CD4-positive, alpha-beta T cell treated with Interleukin-2 at 100 ng/mL for 4 hours (primary cell): ENCODE measurements around the gene CCRL2.

Source experiments
- DNase-seq: peaks from one replicate; pipeline ENCODE4 v3.0.0-alpha.2; 2020; ENCODE audit warnings: low spot score

CCRL2 gene, protein sequence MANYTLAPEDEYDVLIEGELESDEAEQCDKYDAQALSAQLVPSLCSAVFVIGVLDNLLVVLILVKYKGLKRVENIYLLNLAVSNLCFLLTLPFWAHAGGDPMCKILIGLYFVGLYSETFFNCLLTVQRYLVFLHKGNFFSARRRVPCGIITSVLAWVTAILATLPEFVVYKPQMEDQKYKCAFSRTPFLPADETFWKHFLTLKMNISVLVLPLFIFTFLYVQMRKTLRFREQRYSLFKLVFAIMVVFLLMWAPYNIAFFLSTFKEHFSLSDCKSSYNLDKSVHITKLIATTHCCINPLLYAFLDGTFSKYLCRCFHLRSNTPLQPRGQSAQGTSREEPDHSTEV

DNA sequence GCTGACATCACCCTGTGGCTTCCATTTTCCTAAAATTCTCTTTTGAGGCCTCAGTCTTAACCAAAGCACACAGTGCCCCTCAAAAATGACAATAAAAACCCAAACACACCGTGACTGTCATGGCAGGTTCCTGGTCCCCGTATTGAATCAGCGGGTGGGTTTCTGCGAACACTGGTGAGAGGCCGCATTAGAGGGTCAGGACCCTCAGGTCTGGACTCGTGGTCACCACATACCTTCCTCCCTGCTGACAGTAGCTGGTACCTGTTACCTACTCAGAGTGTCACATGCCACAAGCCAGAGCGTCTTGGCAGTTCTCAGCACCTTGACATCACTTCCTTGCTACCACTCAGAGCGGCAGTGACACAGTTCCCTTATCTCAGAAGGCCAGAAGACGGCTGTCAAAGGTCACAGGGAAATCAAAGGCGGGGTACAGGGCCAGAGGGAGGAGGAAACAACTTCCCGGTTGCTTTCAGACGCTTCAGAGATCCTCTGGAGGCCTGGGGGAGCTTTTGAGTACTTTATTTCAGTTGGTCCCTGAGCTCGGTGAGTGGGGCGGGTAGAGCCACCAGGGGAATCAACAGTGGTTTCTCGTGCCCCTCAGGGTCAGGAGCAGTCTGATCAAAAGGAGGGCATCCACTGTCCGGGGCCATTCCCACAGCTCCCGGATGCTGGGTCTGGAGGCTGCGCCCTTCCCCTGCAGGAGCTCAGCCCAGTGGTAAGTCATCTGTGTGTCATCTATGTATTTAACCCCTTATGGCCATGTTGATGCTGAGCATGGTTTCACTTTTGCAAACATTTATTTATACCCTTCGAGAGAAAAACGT lies at the start of gene CCRL2, which contains the start of gene CCR5AS:
Gene CCRL2, plus strand, starts transcription at position 472 of the 824 bp plus-strand sequence. CDS start 821 bp downstream, outside the sequence.
Gene CCR5AS, minus strand, starts transcription at position 279 of the 824 bp plus-strand sequence.
- peak; percentile 51 for DNase-seq

DNA sequence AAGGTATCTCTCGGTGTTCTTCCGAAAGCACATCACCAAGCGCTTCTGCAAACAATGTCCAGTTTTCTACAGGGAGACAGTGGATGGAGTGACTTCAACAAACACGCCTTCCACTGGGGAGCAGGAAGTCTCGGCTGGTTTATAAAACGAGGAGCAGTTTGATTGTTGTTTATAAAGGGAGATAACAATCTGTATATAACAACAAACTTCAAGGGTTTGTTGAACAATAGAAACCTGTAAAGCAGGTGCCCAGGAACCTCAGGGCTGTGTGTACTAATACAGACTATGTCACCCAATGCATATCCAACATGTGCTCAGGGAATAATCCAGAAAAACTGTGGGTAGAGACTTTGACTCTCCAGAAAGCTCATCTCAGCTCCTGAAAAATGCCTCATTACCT lies 48.6 kb upstream of the CCRL2 start:
- no peak for DNase-seq

DNA sequence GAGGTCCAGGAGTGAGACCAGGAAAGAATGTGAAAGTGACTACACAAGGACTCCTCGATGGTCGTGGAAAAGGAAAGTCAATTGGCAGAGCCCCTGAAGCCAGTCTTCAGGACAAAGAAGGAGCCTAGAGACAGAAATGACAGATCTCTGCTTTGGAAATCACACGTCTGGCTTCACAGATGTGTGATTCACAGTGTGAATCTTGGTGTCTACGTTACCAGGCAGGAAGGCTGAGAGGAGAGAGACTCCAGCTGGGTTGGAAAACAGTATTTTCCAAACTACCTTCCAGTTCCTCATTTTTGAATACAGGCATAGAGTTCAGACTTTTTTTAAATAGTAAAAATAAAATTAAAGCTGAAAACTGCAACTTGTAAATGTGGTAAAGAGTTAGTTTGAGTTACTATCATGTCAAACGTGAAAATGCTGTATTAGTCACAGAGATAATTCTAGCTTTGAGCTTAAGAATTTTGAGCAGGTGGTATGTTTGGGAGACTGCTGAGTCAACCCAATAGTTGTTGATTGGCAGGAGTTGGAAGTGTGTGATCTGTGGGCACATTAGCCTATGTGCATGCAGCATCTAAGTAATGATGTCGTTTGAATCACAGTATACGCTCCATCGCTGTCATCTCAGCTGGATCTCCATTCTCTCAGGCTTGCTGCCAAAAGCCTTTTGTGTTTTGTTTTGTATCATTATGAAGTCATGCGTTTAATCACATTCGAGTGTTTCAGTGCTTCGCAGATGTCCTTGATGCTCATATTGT lies 47.1 kb upstream of the CCRL2 start:
- peak; percentile 63 for DNase-seq

DNA sequence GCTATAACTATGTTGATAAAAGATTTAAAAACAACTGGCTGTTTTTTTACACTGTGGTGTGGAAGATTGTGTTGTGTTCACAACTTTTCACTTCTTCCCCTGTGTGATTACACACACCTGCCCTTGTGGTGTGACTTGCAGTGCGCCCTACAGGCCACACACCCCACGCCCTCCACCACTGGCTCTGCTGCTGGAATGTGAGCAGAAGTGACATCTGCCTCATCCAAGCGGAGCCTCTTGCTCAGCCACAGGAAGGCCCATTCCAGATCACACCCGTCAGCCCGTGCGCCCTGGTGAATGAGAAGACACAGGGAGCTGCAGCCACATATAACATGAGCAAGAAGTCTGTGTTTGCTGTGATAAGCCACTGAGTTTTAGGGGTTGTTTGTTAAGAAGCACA lies 46.2 kb upstream of the CCRL2 start:
- DNase-seq = no peak

DNA sequence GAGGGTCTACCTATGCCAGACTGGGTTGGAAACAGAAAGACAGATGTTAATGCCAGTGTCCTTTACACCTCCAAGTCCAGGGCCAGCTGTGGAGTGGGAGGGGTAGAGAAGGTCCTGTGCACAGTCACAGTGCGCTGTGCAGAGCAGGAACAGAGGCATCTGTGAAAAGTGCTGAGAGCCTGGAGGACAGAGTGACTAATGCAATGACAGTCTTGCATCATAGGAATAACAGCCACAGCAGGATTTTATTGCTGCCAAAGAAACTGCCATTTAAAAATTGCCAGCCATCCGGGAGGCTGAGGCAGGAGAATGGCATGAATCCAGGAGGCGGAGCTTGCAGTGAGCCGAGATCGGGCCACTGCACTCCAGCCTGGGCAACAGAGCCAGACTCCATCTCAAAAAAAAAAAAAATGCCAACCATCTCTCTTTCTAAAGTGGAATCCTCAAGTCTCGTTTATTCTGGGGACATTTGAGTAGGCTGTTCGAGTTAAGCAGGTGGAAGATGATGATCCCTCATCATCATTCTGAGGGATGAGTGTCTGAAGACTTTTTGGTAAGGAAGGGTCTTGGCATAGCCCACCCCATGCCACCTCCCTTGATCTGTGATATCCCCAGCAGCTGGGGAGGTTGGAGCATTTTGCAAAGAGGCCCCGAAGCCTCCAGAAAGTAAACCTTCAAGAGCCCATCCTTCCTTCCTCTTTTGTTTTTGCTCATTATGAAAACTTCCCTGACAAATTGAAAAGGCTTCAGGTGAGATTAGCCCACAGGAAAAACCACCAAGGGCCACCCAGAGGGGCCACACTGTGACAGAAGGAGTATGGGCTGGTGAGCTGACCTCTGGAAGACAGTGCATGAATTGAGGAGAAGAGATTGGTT lies 45.4 kb upstream of the CCRL2 start:
- no peak for DNase-seq

DNA sequence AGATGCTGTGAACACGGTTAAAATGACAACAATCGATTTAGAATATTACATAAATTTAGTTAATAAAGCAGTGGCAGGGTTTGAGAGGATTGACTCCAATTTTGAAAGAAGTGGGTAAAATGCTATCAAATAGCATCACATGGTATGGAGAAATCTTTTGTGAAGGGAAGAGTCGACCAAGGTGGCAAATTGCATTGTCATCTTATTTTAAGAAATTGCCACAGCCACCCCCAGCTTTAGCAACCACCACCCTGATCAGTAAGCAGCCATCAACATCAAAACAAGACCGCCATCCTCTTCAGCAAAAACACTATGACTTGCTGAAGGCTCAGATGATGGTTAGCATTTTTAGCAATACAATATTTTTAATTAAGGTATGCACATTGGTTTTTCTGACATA lies 42.0 kb upstream of the CCRL2 start:
- no peak for DNase-seq

DNA sequence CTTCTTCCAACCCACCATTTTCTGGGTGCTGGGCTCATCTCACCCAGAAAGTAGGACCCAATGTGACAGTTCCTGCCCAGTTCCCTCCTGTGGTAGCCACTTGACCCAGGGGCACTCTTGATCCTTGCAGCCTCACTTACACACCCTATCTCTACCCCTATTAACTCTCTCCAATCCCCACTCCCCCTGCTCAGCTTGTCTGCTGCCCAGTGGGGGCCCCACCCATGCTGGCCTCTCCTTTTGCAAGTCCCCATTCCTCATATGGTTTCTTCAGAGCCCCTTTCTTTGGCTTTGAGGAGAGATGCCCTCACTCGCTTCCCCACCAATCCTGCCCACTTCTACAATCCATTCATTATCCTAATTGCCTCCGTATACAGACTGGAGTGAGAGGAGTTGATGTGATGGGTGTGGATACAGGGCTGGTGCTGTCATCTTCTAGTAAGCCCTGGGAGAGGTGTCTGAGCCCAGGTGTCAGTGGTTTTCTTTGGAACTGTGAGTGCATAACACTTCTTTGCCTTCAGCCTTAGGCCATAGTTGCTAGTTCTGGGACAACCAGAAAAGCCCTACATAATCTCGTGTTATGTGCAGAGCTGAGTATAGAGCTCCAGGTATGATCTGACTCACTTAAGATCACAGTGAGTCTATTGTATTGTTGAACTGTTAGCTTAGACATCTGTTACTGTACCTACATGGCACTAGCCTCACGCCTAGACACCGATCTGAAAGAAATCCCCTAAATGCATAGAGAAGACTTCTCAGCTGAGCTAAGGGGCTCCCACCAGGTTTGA lies 41.1 kb upstream of the CCRL2 start:
- DNase-seq = no peak

DNA sequence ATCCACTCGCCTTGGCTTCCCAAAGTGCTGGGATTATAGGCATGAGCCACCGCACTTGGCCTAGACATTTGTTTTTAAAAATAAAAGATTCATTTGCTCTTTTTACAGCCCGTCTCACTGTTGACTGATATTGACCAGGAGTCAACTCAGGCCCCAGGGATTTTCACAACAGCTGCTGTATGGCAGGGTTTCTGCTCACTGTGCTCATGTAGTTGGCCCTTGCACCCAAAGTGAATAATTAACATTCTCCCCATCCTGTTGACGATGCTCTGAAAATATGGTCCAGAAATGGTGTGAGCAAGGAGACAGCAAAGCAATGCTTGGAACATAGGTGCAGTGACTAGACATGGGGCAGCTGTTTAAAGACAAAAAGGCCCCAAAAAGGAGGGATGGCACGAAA lies 39.2 kb upstream of the CCRL2 start:
- DNase-seq = no peak

DNA sequence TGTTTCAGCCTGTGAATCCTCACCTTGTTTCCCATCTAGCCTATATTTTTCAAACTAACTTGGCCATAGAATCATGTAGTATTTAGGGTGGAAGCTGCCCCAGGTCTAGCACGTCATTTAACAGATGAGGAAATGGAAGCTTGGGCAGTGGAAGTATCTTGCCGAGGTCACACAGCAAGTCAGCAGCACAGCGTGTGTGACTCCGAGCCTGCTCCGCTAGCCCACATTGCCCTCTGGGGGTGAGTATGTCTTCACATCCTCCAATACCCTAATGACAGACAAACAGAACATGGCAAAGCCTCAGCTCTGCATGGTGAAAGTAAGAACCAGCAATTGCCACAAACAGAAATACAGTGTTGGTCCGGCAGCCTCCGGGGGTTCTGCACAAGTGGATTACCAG lies 38.5 kb upstream of the CCRL2 start:
- peak; percentile 85 for DNase-seq

DNA sequence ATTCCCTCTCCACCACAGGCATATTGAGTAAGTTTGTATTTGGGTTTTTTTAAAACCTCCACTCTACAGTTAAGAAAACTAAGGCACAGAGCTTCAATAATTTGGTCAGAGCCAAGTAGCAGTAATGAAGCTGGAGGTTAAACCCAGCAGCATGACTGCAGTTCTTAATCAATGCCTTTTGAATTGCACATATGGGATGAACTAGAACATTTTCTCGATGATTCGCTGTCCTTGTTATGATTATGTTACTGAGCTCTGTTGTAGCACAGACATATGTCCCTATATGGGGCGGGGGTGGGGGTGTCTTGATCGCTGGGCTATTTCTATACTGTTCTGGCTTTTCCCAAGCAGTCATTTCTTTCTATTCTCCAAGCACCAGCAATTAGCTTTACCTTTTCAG lies 37.9 kb upstream of the CCRL2 start:
- no peak for DNase-seq

DNA sequence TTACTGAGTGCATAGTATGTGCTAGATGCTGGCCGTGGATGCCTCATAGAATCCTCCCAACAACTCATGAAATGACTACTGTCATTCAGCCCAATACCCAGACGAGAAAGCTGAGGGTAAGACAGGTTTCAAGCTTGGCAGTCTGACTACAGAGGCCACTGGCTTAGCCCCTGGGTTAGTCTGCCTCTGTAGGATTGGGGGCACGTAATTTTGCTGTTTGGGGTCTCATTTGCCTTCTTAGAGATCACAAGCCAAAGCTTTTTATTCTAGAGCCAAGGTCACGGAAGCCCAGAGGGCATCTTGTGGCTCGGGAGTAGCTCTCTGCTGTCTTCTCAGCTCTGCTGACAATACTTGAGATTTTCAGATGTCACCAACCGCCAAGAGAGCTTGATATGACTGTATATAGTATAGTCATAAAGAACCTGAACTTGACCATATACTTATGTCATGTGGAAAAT lies 37.4 kb upstream of the CCRL2 start:
- no peak for DNase-seq

DNA sequence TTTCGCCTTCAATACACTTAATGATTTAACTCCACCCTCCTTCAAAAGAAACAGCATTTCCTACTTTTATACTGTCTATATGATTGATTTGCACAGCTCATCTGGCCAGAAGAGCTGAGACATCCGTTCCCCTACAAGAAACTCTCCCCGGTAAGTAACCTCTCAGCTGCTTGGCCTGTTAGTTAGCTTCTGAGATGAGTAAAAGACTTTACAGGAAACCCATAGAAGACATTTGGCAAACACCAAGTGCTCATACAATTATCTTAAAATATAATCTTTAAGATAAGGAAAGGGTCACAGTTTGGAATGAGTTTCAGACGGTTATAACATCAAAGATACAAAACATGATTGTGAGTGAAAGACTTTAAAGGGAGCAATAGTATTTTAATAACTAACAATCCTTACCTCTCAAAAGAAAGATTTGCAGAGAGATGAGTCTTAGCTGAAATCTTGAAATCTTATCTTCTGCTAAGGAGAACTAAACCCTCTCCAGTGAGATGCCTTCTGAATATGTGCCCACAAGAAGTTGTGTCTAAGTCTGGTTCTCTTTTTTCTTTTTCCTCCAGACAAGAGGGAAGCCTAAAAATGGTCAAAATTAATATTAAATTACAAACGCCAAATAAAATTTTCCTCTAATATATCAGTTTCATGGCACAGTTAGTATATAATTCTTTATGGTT lies 36.1 kb upstream of the CCRL2 start, which contains the start of gene CCR5:
Gene CCR5, plus strand, starts transcription at position 108 of the 680 bp plus-strand sequence. CDS start 1,957 bp downstream, outside the sequence.
- peak; percentile 76 for DNase-seq

DNA sequence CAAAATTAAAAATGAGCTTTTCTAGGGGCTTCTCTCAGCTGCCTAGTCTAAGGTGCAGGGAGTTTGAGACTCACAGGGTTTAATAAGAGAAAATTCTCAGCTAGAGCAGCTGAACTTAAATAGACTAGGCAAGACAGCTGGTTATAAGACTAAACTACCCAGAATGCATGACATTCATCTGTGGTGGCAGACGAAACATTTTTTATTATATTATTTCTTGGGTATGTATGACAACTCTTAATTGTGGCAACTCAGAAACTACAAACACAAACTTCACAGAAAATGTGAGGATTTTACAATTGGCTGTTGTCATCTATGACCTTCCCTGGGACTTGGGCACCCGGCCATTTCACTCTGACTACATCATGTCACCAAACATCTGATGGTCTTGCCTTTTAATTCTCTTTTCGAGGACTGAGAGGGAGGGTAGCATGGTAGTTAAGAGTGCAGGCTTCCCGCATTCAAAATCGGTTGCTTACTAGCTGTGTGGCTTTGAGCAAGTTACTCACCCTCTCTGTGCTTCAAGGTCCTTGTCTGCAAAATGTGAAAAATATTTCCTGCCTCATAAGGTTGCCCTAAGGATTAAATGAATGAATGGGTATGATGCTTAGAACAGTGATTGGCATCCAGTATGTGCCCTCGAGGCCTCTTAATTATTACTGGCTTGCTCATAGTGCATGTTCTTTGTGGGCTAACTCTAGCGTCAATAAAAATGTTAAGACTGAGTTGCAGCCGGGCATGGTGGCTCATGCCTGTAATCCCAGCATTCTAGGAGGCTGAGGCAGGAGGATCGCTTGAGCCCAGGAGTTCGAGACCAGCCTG lies 35.3 kb upstream of the CCRL2 start:
- no peak for DNase-seq

DNA sequence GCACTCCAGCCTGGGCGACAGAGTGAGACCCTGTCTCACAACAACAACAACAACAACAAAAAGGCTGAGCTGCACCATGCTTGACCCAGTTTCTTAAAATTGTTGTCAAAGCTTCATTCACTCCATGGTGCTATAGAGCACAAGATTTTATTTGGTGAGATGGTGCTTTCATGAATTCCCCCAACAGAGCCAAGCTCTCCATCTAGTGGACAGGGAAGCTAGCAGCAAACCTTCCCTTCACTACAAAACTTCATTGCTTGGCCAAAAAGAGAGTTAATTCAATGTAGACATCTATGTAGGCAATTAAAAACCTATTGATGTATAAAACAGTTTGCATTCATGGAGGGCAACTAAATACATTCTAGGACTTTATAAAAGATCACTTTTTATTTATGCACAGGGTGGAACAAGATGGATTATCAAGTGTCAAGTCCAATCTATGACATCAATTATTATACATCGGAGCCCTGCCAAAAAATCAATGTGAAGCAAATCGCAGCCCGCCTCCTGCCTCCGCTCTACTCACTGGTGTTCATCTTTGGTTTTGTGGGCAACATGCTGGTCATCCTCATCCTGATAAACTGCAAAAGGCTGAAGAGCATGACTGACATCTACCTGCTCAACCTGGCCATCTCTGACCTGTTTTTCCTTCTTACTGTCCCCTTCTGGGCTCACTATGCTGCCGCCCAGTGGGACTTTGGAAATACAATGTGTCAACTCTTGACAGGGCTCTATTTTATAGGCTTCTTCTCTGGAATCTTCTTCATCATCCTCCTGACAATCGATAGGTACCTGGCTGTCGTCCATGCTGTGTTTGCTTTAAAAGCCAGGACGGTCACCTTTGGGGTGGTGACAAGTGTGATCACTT lies 34.3 kb upstream of the CCRL2 start:
- DNase-seq = peak; percentile 62

DNA sequence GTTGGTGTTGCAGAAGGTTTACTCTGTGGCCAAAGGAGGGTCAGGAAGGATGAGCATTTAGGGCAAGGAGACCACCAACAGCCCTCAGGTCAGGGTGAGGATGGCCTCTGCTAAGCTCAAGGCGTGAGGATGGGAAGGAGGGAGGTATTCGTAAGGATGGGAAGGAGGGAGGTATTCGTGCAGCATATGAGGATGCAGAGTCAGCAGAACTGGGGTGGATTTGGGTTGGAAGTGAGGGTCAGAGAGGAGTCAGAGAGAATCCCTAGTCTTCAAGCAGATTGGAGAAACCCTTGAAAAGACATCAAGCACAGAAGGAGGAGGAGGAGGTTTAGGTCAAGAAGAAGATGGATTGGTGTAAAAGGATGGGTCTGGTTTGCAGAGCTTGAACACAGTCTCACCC lies 32.3 kb upstream of the CCRL2 start:
- no peak for DNase-seq

DNA sequence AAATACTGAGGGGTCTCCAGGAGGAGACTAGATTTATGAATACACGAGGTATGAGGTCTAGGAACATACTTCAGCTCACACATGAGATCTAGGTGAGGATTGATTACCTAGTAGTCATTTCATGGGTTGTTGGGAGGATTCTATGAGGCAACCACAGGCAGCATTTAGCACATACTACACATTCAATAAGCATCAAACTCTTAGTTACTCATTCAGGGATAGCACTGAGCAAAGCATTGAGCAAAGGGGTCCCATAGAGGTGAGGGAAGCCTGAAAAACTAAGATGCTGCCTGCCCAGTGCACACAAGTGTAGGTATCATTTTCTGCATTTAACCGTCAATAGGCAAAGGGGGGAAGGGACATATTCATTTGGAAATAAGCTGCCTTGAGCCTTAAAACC lies 31.8 kb upstream of the CCRL2 start:
- DNase-seq = no peak

DNA sequence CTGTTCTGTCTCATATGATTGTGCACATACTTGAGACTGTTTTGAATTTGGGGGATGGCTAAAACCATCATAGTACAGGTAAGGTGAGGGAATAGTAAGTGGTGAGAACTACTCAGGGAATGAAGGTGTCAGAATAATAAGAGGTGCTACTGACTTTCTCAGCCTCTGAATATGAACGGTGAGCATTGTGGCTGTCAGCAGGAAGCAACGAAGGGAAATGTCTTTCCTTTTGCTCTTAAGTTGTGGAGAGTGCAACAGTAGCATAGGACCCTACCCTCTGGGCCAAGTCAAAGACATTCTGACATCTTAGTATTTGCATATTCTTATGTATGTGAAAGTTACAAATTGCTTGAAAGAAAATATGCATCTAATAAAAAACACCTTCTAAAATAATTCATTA lies 31.2 kb upstream of the CCRL2 start:
- no peak for DNase-seq

DNA sequence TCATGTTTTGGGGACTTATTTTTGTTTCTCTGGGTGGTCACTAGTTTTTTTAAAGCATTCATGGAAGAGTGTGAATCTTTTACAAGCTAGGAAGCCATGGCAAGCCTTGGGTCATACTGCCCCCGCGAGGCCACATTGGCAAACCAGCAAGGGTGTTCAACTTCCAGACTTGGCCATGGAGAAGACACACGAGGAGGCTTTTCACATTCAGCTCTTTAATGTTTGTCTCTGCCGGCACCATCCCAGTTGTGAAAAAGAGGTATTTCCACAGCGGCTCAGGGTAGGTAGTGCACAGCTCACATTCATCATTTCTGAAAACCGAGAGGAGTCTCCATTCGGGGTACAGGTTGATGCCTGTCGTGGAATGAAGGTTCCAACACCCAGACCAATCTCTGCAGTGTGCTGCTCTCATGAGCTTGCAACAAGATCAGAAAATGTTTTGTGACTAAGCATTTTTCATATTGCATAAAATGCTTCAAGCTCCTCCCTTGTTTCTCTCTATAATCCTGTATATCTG lies 28.6 kb upstream of the CCRL2 start:
- DNase-seq = peak; percentile 67
